Lower lobe of right lung (tissue), 2 donors: ENCODE measurements around the gene ADIRF. TPM values are rescaled to one million over a fixed set of nuclear protein-coding genes. Genes with fewer than 3 reads are reported as not detected.
A peak's percentile ranks its signal among the peaks of the same experiment; 100 is the strongest.
"Not testable (repeated sequence)": the region's sequence is repeated elsewhere in the genome, so short reads cannot be mapped to it uniquely, and the experiment has no call there.

ENCODE experiments used
- ATAC-seq, 2 donors: fragments of 200-7000 bp; cut with Tn5 transposase; one replicate each; pipeline ENCODE4 v1.9.1; 2020 to 2022; ENCODE audit warnings: mild to moderate bottlenecking in 2 of 2, moderate library complexity in 2 of 2
- DNase-seq: peaks from one replicate; pipeline ENCODE4 v3.0.0-alpha.2; 2020
- H3K27ac ChIP-seq: fragments of 200-600 bp; one replicate; pipeline ENCODE4 v1.8.0; 2022
- H3K27me3 ChIP-seq: fragments of 200-600 bp; one replicate; pipeline ENCODE4 v1.8.0; 2022; ENCODE audit warnings: low read depth
- H3K36me3 ChIP-seq: fragments of 200-600 bp; one replicate; pipeline ENCODE4 v1.8.0; 2022; ENCODE audit warnings: mild to moderate bottlenecking
- H3K4me1 ChIP-seq: fragments of 200-600 bp; one replicate; pipeline ENCODE4 v1.8.0; 2022
- H3K4me3 ChIP-seq: fragments of 200-600 bp; one replicate; pipeline ENCODE4 v1.8.0; 2022; ENCODE audit warnings: mild to moderate bottlenecking
- H3K9me3 ChIP-seq: fragments of 200-600 bp; one replicate; pipeline ENCODE4 v1.8.0; 2022
- intact Hi-C: fragments of 100-400 bp; cut with DNase I; formaldehyde crosslinking; loops from one replicate; pipeline ENCODE4 v1.11.0; 2022
- total RNA-seq: library from RNA; stranded (reverse); fragmentation: NEBNext Ultra II Directional; extraction: Animal tissue kit (Norgen Biotek cat#: 25700); gene quantifications from one replicate; pipeline ENCODE4 v1.2.1, GENCODE V29; 2021
- TF ChIP-seq, protein P1 (sequence below): fragments of 200-600 bp; IDR thresholded peaks from one replicate; pipeline ENCODE4 v1.8.0; 2022; ENCODE audit warnings: antibody characterized with exemption, mild to moderate bottlenecking
- donor health status: DM: no; HTN: yes; CAD: no; lungs with severe emphysema.

Gene ADIRF
- total RNA-seq, 1 donor from 2014 or later: 158 TPM

DNA sequence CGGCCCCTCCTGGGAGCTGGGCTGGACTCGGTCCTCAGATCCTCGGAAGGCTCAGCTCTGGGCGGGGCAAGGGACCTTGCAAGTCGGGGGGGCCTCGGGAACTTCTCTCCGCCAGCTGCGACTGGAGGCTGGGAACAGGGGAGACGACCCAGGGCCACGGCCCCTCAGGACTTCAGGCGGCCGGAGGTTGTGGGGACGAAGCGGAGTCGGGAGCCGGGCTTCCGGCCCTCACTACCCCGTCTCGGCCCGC lies 2.6 kb downstream of the ADIRF start:
- DNase-seq: no peak
- peak; percentile 35 to 37 for ATAC-seq
- Histone ChIP-seq H3K4me3 (peak overlapping the region; percentile 74), H3K27ac (peak overlapping the region; percentile 99), H3K9me3 (no peaks in the 10 kb centered on the region), H3K27me3 (no peaks in the 10 kb centered on the region), H3K36me3 (no peaks in the 10 kb centered on the region), H3K4me1 (peaks cover 62% of the 10 kb centered on the region)
- TF ChIP-seq, protein P1, sequence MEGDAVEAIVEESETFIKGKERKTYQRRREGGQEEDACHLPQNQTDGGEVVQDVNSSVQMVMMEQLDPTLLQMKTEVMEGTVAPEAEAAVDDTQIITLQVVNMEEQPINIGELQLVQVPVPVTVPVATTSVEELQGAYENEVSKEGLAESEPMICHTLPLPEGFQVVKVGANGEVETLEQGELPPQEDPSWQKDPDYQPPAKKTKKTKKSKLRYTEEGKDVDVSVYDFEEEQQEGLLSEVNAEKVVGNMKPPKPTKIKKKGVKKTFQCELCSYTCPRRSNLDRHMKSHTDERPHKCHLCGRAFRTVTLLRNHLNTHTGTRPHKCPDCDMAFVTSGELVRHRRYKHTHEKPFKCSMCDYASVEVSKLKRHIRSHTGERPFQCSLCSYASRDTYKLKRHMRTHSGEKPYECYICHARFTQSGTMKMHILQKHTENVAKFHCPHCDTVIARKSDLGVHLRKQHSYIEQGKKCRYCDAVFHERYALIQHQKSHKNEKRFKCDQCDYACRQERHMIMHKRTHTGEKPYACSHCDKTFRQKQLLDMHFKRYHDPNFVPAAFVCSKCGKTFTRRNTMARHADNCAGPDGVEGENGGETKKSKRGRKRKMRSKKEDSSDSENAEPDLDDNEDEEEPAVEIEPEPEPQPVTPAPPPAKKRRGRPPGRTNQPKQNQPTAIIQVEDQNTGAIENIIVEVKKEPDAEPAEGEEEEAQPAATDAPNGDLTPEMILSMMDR: no peak
- intact Hi-C loops: no loop called here

DNA sequence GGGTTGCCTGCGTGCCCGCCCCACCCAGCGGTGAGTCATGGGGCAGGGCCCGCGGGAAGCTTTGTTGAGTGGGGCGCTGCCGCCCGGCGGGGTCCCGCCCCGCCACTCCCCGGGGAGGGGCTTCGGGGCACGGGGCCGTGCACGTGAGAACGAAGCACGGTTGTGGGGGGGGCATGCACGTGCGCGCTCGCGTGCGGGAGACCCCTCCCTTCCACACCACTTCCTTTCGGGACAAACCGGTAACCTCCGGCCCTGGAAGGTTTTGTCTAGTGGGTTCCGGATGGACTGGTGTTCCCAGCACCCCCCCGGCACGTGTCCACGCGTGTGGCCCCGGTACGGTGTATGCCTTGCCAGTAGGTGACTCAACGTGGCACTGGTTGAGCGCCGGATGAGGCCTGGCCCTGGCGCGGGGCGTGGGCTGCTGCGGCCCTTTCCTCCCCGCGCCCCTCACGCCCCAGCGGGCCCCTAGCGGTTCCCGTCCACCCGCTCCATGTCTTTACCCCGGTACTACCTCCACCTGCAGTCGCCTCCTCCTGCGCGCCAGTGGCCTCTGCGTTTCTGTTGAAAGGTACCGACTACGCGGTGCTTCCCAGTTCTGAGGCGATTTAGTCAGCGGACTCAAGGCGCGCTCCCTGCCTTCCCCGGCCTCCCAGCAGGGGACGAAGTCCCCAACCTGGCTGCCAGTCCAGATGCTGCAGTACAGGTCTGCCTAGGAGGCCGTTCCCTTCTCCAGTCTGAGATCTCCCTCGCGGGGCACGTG lies 3.1 kb downstream of the ADIRF start:
- no peaks in the 10 kb centered on the region for H3K9me3 ChIP-seq
- ATAC-seq: peak; percentile 91 to 94
- intact Hi-C loops: no loop called here
- no peaks in the 10 kb centered on the region for H3K36me3 ChIP-seq
- peak; percentile 91 for DNase-seq
- H3K4me3 ChIP-seq: peak overlapping the region; percentile 74
- TF ChIP-seq, protein P1: peak; percentile 13
- peak overlapping the region; percentile 99 for H3K27ac ChIP-seq
- no peaks in the 10 kb centered on the region for H3K27me3 ChIP-seq
- H3K4me1 ChIP-seq: peaks cover 57% of the 10 kb centered on the region

DNA sequence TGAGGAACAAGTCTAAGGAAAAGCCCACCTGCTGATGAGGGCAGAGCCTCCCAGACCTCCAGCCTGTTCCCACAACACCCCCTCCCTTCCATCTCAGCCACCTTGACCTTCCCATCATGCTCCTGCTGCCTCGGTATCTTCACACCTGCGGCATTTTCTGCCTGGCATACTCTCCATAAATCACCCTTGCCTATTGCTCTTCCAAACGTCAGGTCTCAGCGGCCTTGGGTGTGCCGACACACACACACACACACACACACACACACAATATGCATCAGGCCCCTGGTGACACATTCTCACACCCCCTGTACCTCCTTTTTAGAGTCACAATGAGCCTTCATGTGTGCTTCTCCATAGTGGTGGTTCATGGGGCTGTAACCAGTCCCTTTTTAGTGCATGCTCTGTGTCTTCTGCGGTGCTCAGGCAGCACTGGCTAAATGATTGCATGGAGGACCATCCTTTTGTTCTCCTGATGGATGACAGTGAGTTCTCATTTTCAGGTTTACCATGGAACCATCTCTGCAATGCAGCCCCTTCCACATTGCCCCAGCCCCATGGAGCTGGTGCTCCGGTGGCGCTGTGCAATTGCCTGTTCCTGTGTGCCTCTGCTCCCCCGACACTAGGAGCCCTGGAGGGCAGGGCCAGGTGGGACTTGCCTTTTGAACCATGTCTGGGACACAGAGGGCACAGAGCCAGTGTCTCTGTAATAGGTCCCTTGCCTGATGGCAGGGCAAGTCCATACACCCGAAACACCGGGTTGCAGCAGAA lies 4.5 kb downstream of the ADIRF start:
- Histone ChIP-seq H3K36me3 (no peaks in the 10 kb centered on the region), H3K4me1 (peaks cover 45% of the 10 kb centered on the region), H3K4me3 (peak overlapping the region; percentile 74), H3K27ac (peak overlapping the region; percentile 99), H3K27me3 (no peaks in the 10 kb centered on the region), H3K9me3 (no peaks in the 10 kb centered on the region)
- DNase-seq (no peak), ATAC-seq (no peak)
- TF ChIP-seq, protein P1: no peak
- intact Hi-C loops: no loop called here

DNA sequence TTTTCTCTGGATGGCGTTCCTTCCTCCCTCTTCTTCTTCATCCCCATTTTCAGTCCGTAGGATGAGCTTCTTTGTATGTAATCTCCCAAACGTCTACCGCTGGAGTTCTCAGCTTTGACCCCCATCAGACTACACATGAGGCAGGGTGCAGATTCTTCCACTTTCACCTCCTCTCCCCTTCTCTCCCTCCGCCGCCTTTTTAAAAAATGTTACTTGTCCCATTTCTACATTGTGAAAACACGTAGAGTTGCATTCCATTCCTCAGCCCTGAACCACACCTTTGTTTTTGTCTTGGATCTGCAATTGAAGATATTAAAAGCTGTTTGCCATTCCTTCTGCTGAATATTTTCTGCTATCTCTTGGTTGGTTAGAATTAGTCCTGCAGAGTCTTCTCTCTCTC lies 6.2 kb downstream of the ADIRF start:
- DNase-seq (no peak), ATAC-seq (no peak)
- Histone ChIP-seq H3K4me1 (peaks cover 30% of the 10 kb centered on the region), H3K9me3 (no peaks in the 10 kb centered on the region), H3K4me3 (peak overlapping the region; percentile 28), H3K27me3 (no peaks in the 10 kb centered on the region), H3K27ac (peak overlapping the region; percentile 69), H3K36me3 (no peaks in the 10 kb centered on the region)
- TF ChIP-seq, protein P1: no peak
- intact Hi-C loops: no loop called here

DNA sequence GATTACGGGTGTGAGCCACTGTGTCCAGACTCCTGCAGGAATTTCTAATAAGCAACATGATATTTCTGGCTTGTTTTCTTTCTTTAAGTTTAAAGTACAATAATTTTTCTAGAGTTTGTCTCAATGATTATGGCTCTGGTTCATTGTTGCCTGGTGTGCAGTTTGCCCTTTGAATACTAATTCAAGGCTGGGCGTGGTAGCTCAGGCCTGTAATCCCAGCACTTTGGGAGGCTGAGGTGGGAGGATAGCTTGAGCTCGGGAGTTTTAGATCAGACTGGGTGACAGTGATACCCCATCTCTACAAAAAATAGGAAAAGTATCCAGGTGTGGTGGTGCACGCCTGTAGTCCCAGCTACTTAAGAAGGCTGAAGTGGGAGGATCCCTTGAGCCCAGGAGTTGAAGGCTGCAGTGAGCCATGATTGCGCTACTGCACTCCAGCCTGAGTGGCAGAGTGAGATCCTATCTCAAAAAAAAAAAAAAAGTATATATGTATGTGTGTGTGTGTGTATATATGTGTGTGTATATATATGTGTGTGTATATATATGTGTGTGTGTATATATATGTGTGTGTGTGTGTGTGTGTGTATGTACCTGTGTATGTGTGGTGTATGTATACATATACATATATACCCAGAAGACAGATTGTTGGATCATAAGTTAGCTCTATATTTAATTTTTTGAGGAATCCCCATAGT lies 8.2 kb downstream of the ADIRF start:
- Histone ChIP-seq H3K4me3 (no peak overlapping the region), H3K36me3 (no peaks in the 10 kb centered on the region), H3K27me3 (no peaks in the 10 kb centered on the region), H3K4me1 (peaks cover 29% of the 10 kb centered on the region), H3K27ac (no peak overlapping the region), H3K9me3 (no peaks in the 10 kb centered on the region)
- no peak for DNase-seq
- TF ChIP-seq, protein P1: no peak
- intact Hi-C loops: no loop called here
- ATAC-seq: no peak

DNA sequence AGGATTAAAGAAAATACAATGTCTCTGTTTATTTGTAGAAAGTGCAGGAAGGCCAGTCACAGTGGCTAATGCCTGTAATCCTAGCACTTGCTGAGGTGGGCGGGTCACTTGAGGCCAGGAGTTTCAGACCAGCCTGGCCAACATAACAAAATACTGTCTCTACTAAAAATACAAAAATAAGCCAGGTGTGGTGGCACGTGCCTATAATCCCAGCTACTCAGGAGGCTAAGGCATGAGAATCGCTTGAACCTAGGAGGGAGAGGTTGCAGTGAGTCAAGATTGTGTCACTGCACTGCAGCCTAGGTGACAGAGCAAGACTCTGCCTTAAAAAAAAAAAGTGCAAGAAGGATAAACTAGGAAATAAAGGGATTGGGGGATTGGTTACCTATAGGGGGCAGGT lies 10.2 kb downstream of the ADIRF start:
- H3K4me3 ChIP-seq, ATAC-seq, intact Hi-C loops, DNase-seq, H3K36me3 ChIP-seq, H3K27me3 ChIP-seq, H3K9me3 ChIP-seq: not testable (repeated sequence)
- H3K27ac ChIP-seq: peak overlapping the region; percentile 41
- peaks cover 17% of the 10 kb centered on the region for H3K4me1 ChIP-seq
